HepG2 (cell line): ENCODE measurements around the gene MRPL37. TPM values are rescaled to one million over a fixed set of nuclear protein-coding genes. Genes with fewer than 3 reads are reported as not detected.

Experiments
- ATAC-seq: fragments of 200-7000 bp; cut with Tn5 transposase; 3 replicates; pipeline ENCODE4 v1.9.1; 2020; ENCODE audit warnings: mild to moderate bottlenecking, moderate library complexity
- BruUV-seq: library from RNA; stranded (reverse); fragments of 400-500 nt; replicated peaks from 2 replicates; lab custom pipeline; 2021; lab: Mats Ljungman, UMichigan
- CTCF ChIA-PET: fragments of 300-600 bp; formaldehyde crosslinking; extraction: SDS; loops from one replicate; lab custom pipeline; 2021; ENCODE audit warnings: low total read pairs, inconsistent platforms, low intra/inter-chr PET ratio; lab: Yijun Ruan, JAX
- POLR2A ChIA-PET: fragments of 350-600 bp; sonication (Branson Sonifier 250); formaldehyde crosslinking; loops from one replicate; lab custom pipeline; 2020; ENCODE audit warnings: antibody characterized with exemption, inconsistent platforms; lab: Yijun Ruan, JAX
- DNase-seq: peaks from one replicate; pipeline ENCODE4 v3.0.0-alpha.2; 2015; ENCODE audit warnings: low spot score
- FAIRE-seq: peaks from 3 replicates; lab custom pipeline; 2011; peaks lifted over from hg19 to GRCh38; lab: Jason Lieb, UNC
- H2AFZ ChIP-seq: one replicate; pipeline ENCODE4 v1.6.1; 2011; ENCODE audit warnings: low read length, inconsistent platforms
- H3K27ac ChIP-seq: fragments of 300-600 bp; 3 replicates; pipeline ENCODE4 v1.8.0; 2011; ENCODE audit warnings: mixed run types, mild to moderate bottlenecking, mixed read lengths, low read length, inconsistent platforms; ENCODE audit not compliant: insufficient read depth; ENCODE audit errors: extremely low read length
- H3K27me3 ChIP-seq, 2 experiments: fragments of 200-600 bp in 1 of 2; 2 replicates in 1 of 2; 3 replicates in 1 of 2; pipeline versions ENCODE4 v1.6.0 to v1.8.0; 2011; ENCODE audit warnings: low read length in 2 of 2, mild to moderate bottlenecking in 2 of 2, moderate library complexity in 2 of 2, inconsistent platforms in 1 of 2; ENCODE audit not compliant: insufficient read depth in 2 of 2, control insufficient read depth in 1 of 2
- H3K36me3 ChIP-seq, 2 experiments: fragments of 200-600 bp in 1 of 2; replicated peaks in 1 of 2; 2 replicates in 1 of 2; 3 replicates in 1 of 2; pipeline versions ENCODE4 v1.5.1 to v1.8.0; 2011; ENCODE audit warnings: low read length in 2 of 2, inconsistent platforms in 1 of 2; ENCODE audit not compliant: insufficient read depth in 2 of 2, control insufficient read depth in 1 of 2
- H3K4me1 ChIP-seq: 2 replicates; pipeline ENCODE4 v1.5.1; 2012; ENCODE audit warnings: low read length, inconsistent platforms; ENCODE audit not compliant: insufficient read depth
- H3K4me2 ChIP-seq: 2 replicates; pipeline ENCODE4 v1.6.0; 2011; ENCODE audit warnings: low read depth, low read length, inconsistent platforms
- H3K4me3 ChIP-seq, 3 experiments: fragments of 200-600 bp in 1 of 3; sonication (generic), shearing (Covaris generic) in 1 of 3; replicated peaks in 1 of 3; 2 replicates each; pipeline ENCODE4 v1.5.1; 2011 to 2016; ENCODE audit warnings: low read length in 3 of 3, inconsistent platforms in 2 of 3, low read depth in 2 of 3, mild to moderate bottlenecking in 2 of 3, control low read depth in 1 of 3, mixed read lengths in 1 of 3; ENCODE audit not compliant: insufficient read depth in 1 of 3
- H3K79me2 ChIP-seq: one replicate; pipeline ENCODE4 v1.6.1; 2011; ENCODE audit warnings: low read length, inconsistent platforms; ENCODE audit not compliant: insufficient read depth
- H3K9ac ChIP-seq: 2 replicates; pipeline ENCODE4 v1.6.0; 2011; ENCODE audit warnings: mild to moderate bottlenecking, low read depth, low read length, inconsistent platforms; ENCODE audit not compliant: insufficient read depth
- H3K9me3 ChIP-seq: 2 replicates; pipeline ENCODE4 v1.5.1; 2012; ENCODE audit warnings: mild to moderate bottlenecking, low read length
- H4K20me1 ChIP-seq: 2 replicates; pipeline ENCODE4 v1.6.0; 2011; ENCODE audit warnings: inconsistent platforms, mild to moderate bottlenecking, low read length, moderate library complexity; ENCODE audit not compliant: insufficient read depth
- ATM ChIP-seq: fragments of 450-650 bp; IDR thresholded peaks from 2 replicates; pipeline ENCODE4 v1.7.1; 2017; ENCODE audit warnings: mild to moderate bottlenecking, borderline replicate concordance
- PHB2 ChIP-seq: fragments of 450-650 bp; IDR thresholded peaks from 2 replicates; pipeline ENCODE4 v1.6.1; 2018; ENCODE audit not compliant: partially characterized antibody
- STAG1 ChIP-seq: sonication (generic); formaldehyde crosslinking; IDR thresholded peaks from 2 replicates; pipeline ENCODE4 v1.4.0; 2020; ENCODE audit warnings: missing genetic modification reagents
- WGBS: methylation state at CpG from one replicate; pipeline ENCODE4 v1.1.6; 2017; ENCODE audit warnings: low lambda C conversion rate; 5-methylcytosine and 5-hydroxymethylcytosine counted together
- in situ Hi-C: cut with HindIII; loops from 2 replicates; pipeline ENCODE4 v1.10.0; 2017; ENCODE audit warnings: low pct_unique_long_range_greater_than_20kb; ENCODE audit not compliant: extremely low pct_ligation_motif_present
- intact Hi-C: fragments of 100-400 bp; cut with micrococcal nuclease; formaldehyde crosslinking; loops from one replicate; pipeline ENCODE4 v1.10.0; 2022; ENCODE audit not compliant: unreplicated experiment
- polyA plus RNA-seq, 8 experiments: library from polyadenylated mRNA; depleted of rRNA in 3 of 8; stranded (reverse) in 7 of 8; unstranded in 1 of 8; fragments of >200 nt; fragmentation: Illumina TruSeq in 4 of 8; extraction: Trizol in 4 of 8; gene quantifications; 2 replicates each; pipeline versions ENCODE4 v1.2.1 to v1.2.3, GENCODE V29; 2011 to 2016; ENCODE audit warnings: low read depth in 4 of 8, missing spikeins in 1 of 8, mixed read lengths in 1 of 8; ENCODE audit not compliant: insufficient read depth in 1 of 8
- total RNA-seq, 5 experiments: library from RNA; depleted of rRNA; stranded (reverse); fragments of >200 nt; fragmentation: Illumina TruSeq; extraction: Trizol; gene quantifications; 2 replicates each; pipeline ENCODE4 v1.2.3, GENCODE V29; 2016; ENCODE audit warnings: low read depth in 1 of 5
- TF ChIP-seq, protein P1 (sequence below): IDR thresholded peaks from 2 replicates; pipeline ENCODE4 v1.6.1; 2012; ENCODE audit warnings: low read length, improper control_type of control experiment
- TF ChIP-seq, protein P2 (sequence below): sonication (generic); formaldehyde crosslinking; conservative IDR thresholded peaks from 2 replicates; pipeline ENCODE4 v1.8.0; 2022; ENCODE audit warnings: low read depth, missing genetic modification reagents

The MRPL37 gene
- total and polyA plus RNA-seq, 2 of the 13 experiments (the other 11 are each of a cell fraction or from before 2014, with no cell fraction given), result 31.7 to 127 TPM

DNA sequence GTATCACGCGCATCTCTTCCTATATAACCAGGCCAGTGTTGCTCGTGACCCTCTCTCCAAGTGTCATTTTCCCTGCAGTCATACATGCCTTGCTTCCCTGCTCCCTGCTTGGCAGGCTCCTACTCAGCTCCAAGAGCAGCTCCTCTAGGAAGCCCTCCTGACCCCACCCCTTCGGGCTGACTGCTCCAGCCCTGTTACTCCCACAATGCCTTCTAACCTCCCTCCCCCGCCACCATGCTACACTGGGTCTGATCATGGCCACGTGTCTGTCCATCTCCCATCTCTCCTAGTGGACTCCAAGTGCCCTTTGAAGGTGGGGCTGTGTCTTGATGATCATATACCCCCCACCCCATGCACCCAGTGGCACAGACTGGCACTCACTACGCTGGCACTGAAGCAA, 44.7 kb downstream of the MRPL37 start:
- no peaks in the 10 kb centered on the region for H3K27me3 ChIP-seq
- peaks cover 0 to 11% of the 10 kb centered on the region in 2 experiments; a peak in 3 of 5 replicates for H3K36me3 ChIP-seq
- intact Hi-C loops (no loop called here), in situ Hi-C loops (no loop called here)
- H3K4me1 ChIP-seq, result no peaks in the 10 kb centered on the region
- H3K9me3 ChIP-seq, result no peaks in the 10 kb centered on the region
- ATAC-seq, result no peak
- H3K4me2 ChIP-seq, result no peak overlapping the region
- BruUV-seq, result no TSS peak
- ChIA-PET POLR2A (no interaction called here), CTCF (no interaction called here)
- no peak for TF ChIP-seq ATM
- TF ChIP-seq, protein P1, sequence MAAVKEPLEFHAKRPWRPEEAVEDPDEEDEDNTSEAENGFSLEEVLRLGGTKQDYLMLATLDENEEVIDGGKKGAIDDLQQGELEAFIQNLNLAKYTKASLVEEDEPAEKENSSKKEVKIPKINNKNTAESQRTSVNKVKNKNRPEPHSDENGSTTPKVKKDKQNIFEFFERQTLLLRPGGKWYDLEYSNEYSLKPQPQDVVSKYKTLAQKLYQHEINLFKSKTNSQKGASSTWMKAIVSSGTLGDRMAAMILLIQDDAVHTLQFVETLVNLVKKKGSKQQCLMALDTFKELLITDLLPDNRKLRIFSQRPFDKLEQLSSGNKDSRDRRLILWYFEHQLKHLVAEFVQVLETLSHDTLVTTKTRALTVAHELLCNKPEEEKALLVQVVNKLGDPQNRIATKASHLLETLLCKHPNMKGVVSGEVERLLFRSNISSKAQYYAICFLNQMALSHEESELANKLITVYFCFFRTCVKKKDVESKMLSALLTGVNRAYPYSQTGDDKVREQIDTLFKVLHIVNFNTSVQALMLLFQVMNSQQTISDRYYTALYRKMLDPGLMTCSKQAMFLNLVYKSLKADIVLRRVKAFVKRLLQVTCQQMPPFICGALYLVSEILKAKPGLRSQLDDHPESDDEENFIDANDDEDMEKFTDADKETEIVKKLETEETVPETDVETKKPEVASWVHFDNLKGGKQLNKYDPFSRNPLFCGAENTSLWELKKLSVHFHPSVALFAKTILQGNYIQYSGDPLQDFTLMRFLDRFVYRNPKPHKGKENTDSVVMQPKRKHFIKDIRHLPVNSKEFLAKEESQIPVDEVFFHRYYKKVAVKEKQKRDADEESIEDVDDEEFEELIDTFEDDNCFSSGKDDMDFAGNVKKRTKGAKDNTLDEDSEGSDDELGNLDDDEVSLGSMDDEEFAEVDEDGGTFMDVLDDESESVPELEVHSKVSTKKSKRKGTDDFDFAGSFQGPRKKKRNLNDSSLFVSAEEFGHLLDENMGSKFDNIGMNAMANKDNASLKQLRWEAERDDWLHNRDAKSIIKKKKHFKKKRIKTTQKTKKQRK, result no peak
- H2AFZ ChIP-seq, result no peak overlapping the region
- H3K79me2 ChIP-seq, result no peaks in the 10 kb centered on the region
- no peak for DNase-seq
- H3K9ac ChIP-seq, result no peak overlapping the region
- no peaks in the 10 kb centered on the region for H4K20me1 ChIP-seq
- WGBS, result 95% methylated on average over 6 of the region's 7 CpGs
- no peak overlapping the region for H3K27ac ChIP-seq
- FAIRE-seq, result no peak
- H3K4me3 ChIP-seq, result no peak overlapping the region

- 100% methylated on average over 1 of the region's 4 CpGs for WGBS
- Histone ChIP-seq H3K27ac (no peak overlapping the region), H3K4me1 (no peaks in the 10 kb centered on the region), H3K36me3 (peaks cover 4 to 10% of the 10 kb centered on the region in 2 experiments; a peak in 4 of 5 replicates), H3K4me3 (no peak overlapping the region), H3K4me2 (no peak overlapping the region), H4K20me1 (no peaks in the 10 kb centered on the region), H3K79me2 (no peaks in the 10 kb centered on the region), H3K27me3 (no peaks in the 10 kb centered on the region), H3K9me3 (no peaks in the 10 kb centered on the region), H3K9ac (no peak overlapping the region), H2AFZ (no peak overlapping the region)
- TF ChIP-seq, protein P2, sequence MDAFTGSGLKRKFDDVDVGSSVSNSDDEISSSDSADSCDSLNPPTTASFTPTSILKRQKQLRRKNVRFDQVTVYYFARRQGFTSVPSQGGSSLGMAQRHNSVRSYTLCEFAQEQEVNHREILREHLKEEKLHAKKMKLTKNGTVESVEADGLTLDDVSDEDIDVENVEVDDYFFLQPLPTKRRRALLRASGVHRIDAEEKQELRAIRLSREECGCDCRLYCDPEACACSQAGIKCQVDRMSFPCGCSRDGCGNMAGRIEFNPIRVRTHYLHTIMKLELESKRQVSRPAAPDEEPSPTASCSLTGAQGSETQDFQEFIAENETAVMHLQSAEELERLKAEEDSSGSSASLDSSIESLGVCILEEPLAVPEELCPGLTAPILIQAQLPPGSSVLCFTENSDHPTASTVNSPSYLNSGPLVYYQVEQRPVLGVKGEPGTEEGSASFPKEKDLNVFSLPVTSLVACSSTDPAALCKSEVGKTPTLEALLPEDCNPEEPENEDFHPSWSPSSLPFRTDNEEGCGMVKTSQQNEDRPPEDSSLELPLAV (CRISPR knock-in tag), result no peak
- TF ChIP-seq PHB2, result no peak
- no peak for TF ChIP-seq STAG1
- ChIA-PET CTCF (no interaction called here), POLR2A (no interaction called here)
- intact Hi-C loops, result no loop called here
- no peak for FAIRE-seq
- BruUV-seq, result no TSS peak
- no peak for DNase-seq
- in situ Hi-C loops, result no loop called here
- no peak for ATAC-seq
These were observed 45.5 kb downstream of the MRPL37 start for GRCh38 chr1:54245501-54245900.
